Gastrocnemius medialis (tissue), 4 donors: ENCODE data around the gene COQ9.

ENCODE experiments used
- POLR2A ChIP-seq, 2 donors: fragments of 450-650 bp; IDR thresholded peaks; one replicate each; pipeline ENCODE4 v1.6.1; 2017; ENCODE audit warnings: antibody characterized with exemption in 2 of 2, mild to moderate bottlenecking in 2 of 2, moderate library complexity in 2 of 2
- TF ChIP-seq, protein P1 (sequence below), 5 experiments: fragments of 450-650 bp in 3 of 5; fragments of 200-600 bp in 2 of 5; sonication (generic) in 2 of 5; IDR thresholded peaks in 4 of 5; conservative IDR thresholded peaks in 1 of 5; 1 replicate in 4 of 5; 2 replicates in 1 of 5; pipeline ENCODE4 v1.5.1; 2016 to 2019; ENCODE audit warnings: antibody characterized with exemption in 5 of 5, mild to moderate bottlenecking in 3 of 5, moderate library complexity in 3 of 5

DNA sequence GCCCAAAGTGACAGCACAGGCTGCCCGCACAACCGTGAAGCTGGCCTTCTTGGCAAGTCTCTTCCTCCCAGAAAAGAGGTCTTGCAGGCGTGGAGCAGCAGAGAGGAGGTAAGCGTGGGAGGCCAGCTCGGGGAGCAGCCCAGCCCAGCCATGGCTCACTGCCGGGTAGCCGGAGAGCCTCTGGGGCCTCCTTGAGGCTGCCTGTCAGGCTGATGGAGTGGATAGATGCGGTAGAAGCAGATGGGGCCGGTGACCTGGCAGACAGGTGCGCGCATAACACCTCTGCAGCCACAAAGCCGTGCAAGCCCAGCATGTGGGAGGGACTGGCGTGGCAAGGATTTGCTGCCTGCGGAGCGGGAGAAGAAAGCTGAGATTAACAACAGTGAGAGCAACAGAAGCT, 56.1 kb downstream of the COQ9 start:
- TF ChIP-seq, protein P1, sequence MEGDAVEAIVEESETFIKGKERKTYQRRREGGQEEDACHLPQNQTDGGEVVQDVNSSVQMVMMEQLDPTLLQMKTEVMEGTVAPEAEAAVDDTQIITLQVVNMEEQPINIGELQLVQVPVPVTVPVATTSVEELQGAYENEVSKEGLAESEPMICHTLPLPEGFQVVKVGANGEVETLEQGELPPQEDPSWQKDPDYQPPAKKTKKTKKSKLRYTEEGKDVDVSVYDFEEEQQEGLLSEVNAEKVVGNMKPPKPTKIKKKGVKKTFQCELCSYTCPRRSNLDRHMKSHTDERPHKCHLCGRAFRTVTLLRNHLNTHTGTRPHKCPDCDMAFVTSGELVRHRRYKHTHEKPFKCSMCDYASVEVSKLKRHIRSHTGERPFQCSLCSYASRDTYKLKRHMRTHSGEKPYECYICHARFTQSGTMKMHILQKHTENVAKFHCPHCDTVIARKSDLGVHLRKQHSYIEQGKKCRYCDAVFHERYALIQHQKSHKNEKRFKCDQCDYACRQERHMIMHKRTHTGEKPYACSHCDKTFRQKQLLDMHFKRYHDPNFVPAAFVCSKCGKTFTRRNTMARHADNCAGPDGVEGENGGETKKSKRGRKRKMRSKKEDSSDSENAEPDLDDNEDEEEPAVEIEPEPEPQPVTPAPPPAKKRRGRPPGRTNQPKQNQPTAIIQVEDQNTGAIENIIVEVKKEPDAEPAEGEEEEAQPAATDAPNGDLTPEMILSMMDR (IDR thresholded peaks at IDR 0.05 in 4 of 5, conservative IDR thresholded peaks at IDR 0.05 in 1 of 5), result no peak
- no peak for TF ChIP-seq POLR2A (IDR thresholded peaks at IDR 0.05)
